Tibial nerve (tissue), 4 donors: Measurements from ENCODE around the gene CMIP.

ENCODE experiments used
- CTCF ChIP-seq, 5 experiments: fragments of 200-600 bp in 3 of 5; fragments of 450-650 bp in 2 of 5; sonication (generic) in 3 of 5; IDR thresholded peaks; one replicate each; pipeline ENCODE4 v1.5.1; 2016 to 2019; ENCODE audit warnings: antibody characterized with exemption in 5 of 5, mild to moderate bottlenecking in 3 of 5, moderate library complexity in 2 of 5
- EP300 ChIP-seq, 2 donors: sonication (generic); formaldehyde crosslinking; IDR thresholded peaks; one replicate each; pipeline ENCODE4 v1.6.1; 2017; ENCODE audit warnings: antibody characterized with exemption in 2 of 2, mild to moderate bottlenecking in 1 of 2
- POLR2A ChIP-seq, 2 donors: fragments of 450-650 bp; IDR thresholded peaks; one replicate each; pipeline ENCODE4 v1.6.1; 2017; ENCODE audit warnings: antibody characterized with exemption in 2 of 2, mild to moderate bottlenecking in 2 of 2, moderate library complexity in 2 of 2

DNA sequence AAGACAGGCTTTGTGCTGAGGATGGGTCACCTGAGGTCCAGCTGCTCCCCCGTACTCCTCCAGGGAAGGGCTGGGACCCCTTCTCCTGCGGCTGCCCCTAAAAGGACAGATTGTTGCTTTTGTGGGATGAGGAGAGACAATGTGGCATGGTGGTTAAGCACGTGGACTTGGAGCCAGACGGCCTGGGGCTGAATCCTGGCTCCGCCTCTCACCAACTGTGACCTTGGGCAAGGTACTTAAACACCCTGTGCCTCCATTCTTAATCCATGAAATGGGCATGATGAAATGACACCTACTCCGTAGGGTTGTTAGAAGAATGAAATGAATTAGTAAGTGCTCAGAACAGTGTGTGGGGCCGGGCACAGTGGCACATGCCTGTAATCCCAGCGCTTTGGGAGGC, 294.9 kb downstream of the CMIP start:
- TF ChIP-seq POLR2A (IDR thresholded peaks at IDR 0.05) (no peak), CTCF (IDR thresholded peaks at IDR 0.05) (no peak), EP300 (IDR thresholded peaks at IDR 0.05) (no peak)
